Suprapubic skin (tissue), 3 donors: ENCODE measurements around the gene MARCO.

ENCODE experiments used
- EP300 ChIP-seq: sonication (generic); formaldehyde crosslinking; IDR thresholded peaks from one replicate; pipeline ENCODE4 v1.6.1; 2017; ENCODE audit warnings: antibody characterized with exemption
- TF ChIP-seq, protein P1 (sequence below), 2 donors: fragments of 200-600 bp in 1 of 2; fragments of 450-650 bp in 1 of 2; sonication (generic) in 1 of 2; IDR thresholded peaks; one replicate each; pipeline ENCODE4 v1.5.1; 2016 to 2019; ENCODE audit warnings: antibody characterized with exemption in 2 of 2, mild to moderate bottlenecking in 1 of 2, moderate library complexity in 1 of 2

DNA sequence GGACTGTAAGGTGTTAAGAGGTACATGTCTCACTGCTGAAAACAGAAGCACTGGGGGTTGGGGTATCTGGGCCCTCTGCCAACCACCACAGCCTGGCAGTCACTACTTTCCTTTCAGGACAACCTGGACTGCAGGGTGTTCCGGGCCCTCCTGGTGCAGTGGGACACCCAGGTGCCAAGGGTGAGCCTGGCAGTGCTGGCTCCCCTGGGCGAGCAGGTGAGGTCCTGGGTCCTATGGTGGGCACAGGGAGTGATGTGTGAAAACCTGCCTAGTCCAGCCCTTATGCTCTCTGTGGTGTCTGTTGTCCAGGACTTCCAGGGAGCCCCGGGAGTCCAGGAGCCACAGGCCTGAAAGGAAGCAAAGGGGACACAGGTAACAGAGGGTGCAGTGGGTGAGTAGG is 40.0 kb downstream of the MARCO start:
- TF ChIP-seq, protein P1, sequence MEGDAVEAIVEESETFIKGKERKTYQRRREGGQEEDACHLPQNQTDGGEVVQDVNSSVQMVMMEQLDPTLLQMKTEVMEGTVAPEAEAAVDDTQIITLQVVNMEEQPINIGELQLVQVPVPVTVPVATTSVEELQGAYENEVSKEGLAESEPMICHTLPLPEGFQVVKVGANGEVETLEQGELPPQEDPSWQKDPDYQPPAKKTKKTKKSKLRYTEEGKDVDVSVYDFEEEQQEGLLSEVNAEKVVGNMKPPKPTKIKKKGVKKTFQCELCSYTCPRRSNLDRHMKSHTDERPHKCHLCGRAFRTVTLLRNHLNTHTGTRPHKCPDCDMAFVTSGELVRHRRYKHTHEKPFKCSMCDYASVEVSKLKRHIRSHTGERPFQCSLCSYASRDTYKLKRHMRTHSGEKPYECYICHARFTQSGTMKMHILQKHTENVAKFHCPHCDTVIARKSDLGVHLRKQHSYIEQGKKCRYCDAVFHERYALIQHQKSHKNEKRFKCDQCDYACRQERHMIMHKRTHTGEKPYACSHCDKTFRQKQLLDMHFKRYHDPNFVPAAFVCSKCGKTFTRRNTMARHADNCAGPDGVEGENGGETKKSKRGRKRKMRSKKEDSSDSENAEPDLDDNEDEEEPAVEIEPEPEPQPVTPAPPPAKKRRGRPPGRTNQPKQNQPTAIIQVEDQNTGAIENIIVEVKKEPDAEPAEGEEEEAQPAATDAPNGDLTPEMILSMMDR (IDR thresholded peaks at IDR 0.05) = no peak
- no peak for TF ChIP-seq EP300
